OCI-LY7 (cell line): Measurements from ENCODE around the gene ASB18. TPM values are rescaled to one million over a fixed set of nuclear protein-coding genes. Genes with fewer than 3 reads are reported as not detected.

Experiments used
- BruUV-seq: library from RNA; stranded (reverse); fragments of 400-500 nt; replicated peaks from 2 replicates; lab custom pipeline; 2021; lab: Mats Ljungman, UMichigan
- CTCF ChIA-PET: fragments of 300-600 bp; sonication (Branson Sonifier 250); formaldehyde crosslinking; loops from one replicate; lab custom pipeline; 2022; ENCODE audit warnings: antibody characterized with exemption; ENCODE audit not compliant: unreplicated experiment; lab: Charles Lee
- POLR2A ChIA-PET: fragments of 300-600 bp; sonication (Branson Sonifier 250); formaldehyde crosslinking; loops from one replicate; lab custom pipeline; 2022; ENCODE audit warnings: antibody characterized with exemption; lab: Charles Lee
- DNase-seq: peaks from one replicate; pipeline ENCODE4 v3.0.0-alpha.2; 2015; ENCODE audit warnings: low spot score
- H2AFZ ChIP-seq: fragments of 200-600 bp; sonication (generic), shearing (Covaris generic); 2 replicates; pipeline ENCODE4 v1.6.1; 2014; ENCODE audit warnings: mild to moderate bottlenecking, antibody characterized with exemption, low read length, moderate library complexity
- H3K27ac ChIP-seq: fragments of 200-600 bp; sonication (generic); 2 replicates; pipeline ENCODE4 v1.5.1; 2014; ENCODE audit warnings: mixed run types, low read depth, mild to moderate bottlenecking, moderate library complexity, low read length, inconsistent platforms; ENCODE audit not compliant: poor library complexity, severe bottlenecking
- H3K36me3 ChIP-seq: fragments of 200-600 bp; sonication (generic); 2 replicates; pipeline ENCODE4 v1.6.1; 2014; ENCODE audit warnings: mild to moderate bottlenecking, antibody characterized with exemption, low read length, moderate library complexity, mixed read lengths; ENCODE audit not compliant: insufficient read depth
- H3K4me1 ChIP-seq: fragments of 200-600 bp; sonication (generic); 2 replicates; pipeline ENCODE4 v1.5.1; 2014; ENCODE audit warnings: mild to moderate bottlenecking, low read length; ENCODE audit not compliant: insufficient read depth, poor library complexity, severe bottlenecking
- H3K4me2 ChIP-seq: fragments of 200-600 bp; sonication (generic); 2 replicates; pipeline ENCODE4 v1.6.1; 2014; ENCODE audit warnings: mild to moderate bottlenecking, low read length
- H3K4me3 ChIP-seq: fragments of 200-600 bp; sonication (generic); 2 replicates; pipeline ENCODE4 v1.5.1; 2014; ENCODE audit warnings: mild to moderate bottlenecking, low read depth, low read length; ENCODE audit not compliant: poor library complexity, severe bottlenecking
- H3K79me2 ChIP-seq: fragments of 200-600 bp; sonication (generic); 2 replicates; pipeline ENCODE4 v1.6.1; 2016; ENCODE audit warnings: low read depth, mild to moderate bottlenecking, low read length, moderate library complexity, mixed read lengths; ENCODE audit not compliant: insufficient read depth
- H3K9me2 ChIP-seq: fragments of 200-600 bp; sonication (generic); 2 replicates; pipeline ENCODE4 v1.6.1; 2016; ENCODE audit warnings: mild to moderate bottlenecking, low read length, mixed read lengths; ENCODE audit not compliant: insufficient read depth
- H3K9me3 ChIP-seq: fragments of 200-600 bp; sonication (generic); 2 replicates; pipeline ENCODE4 v1.6.1; 2014; ENCODE audit warnings: mild to moderate bottlenecking, mixed run types, low read length, mixed read lengths
- H4K20me1 ChIP-seq: fragments of 200-600 bp; sonication (generic); 2 replicates; pipeline ENCODE4 v1.6.1; 2014; ENCODE audit warnings: mild to moderate bottlenecking, antibody characterized with exemption, low read length, moderate library complexity, mixed read lengths; ENCODE audit not compliant: insufficient read depth
- CTCF ChIP-seq: fragments of 200-600 bp; sonication (generic); conservative IDR thresholded peaks from 2 replicates; pipeline ENCODE4 v1.5.1; 2014; ENCODE audit warnings: mild to moderate bottlenecking, antibody characterized with exemption, low read length, moderate library complexity, mixed read lengths
- EZH2phosphoT487 ChIP-seq: fragments of 200-600 bp; sonication (generic); IDR thresholded peaks from 2 replicates; pipeline ENCODE4 v1.6.1; 2018; ENCODE audit warnings: low read depth, borderline replicate concordance, mild to moderate bottlenecking, mixed run types, antibody characterized with exemption, low read length, moderate library complexity, mixed read lengths
- intact Hi-C: fragments of 100-400 bp; cut with micrococcal nuclease; formaldehyde crosslinking; loops from one replicate; pipeline ENCODE4 v1.10.0; 2022; ENCODE audit not compliant: unreplicated experiment
- total RNA-seq, 2 experiments: library from RNA; depleted of rRNA in 1 of 2; stranded (reverse); fragments of >200 nt in 1 of 2; shearing (Covaris generic) in 1 of 2; gene quantifications; 2 replicates each; pipeline ENCODE4 v1.2.3, GENCODE V29; 2014 to 2022

Gene ASB18
- total RNA-seq, 2 experiments from 2014 or later = not detected

GRCh38 chr2:236208019-236208926, 55.9 kb downstream of the ASB18 start:
- POLR2A ChIA-PET = no interaction called here

DNA sequence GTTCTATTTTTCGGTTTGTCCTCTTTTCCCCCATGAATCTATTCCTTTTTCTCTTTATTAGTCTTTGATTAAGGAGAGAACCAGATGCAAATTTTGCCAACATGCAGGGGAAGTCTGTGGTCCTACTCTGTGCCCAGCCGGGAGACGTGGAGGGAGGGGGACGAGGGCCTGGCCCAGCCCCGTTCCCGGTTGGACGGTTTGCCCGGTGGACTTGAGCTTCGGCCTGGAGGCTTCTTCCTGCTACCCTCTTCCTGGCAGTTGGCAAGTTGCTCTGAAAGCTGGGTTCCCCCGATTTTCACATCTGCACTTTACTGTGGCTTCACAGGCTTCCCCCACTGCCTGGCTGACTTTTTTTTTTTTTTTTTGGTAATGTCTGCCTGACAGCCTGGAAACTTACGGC, 56.7 kb downstream of the ASB18 start:
- BruUV-seq = no TSS peak
- no peaks in the 10 kb centered on the region for H3K79me2 ChIP-seq
- no peaks in the 10 kb centered on the region for H4K20me1 ChIP-seq
- no peak overlapping the region for H3K4me2 ChIP-seq
- TF ChIP-seq CTCF (no peak), EZH2phosphoT487 (no peak)
- H3K27ac ChIP-seq = no peak overlapping the region
- H3K4me3 ChIP-seq = no peak overlapping the region
- no peaks in the 10 kb centered on the region for H3K9me2 ChIP-seq
- DNase-seq = no peak
- H2AFZ ChIP-seq = no peak overlapping the region
- H3K36me3 ChIP-seq = no peaks in the 10 kb centered on the region
- intact Hi-C loops = no loop called here
- H3K9me3 ChIP-seq = no peaks in the 10 kb centered on the region
- POLR2A ChIA-PET = no interaction called here
- CTCF ChIA-PET = no interaction called here
- H3K4me1 ChIP-seq = no peaks in the 10 kb centered on the region

More at GRCh38 chr2:236208019-236208926, 55.9 kb downstream of the ASB18 start:
- TF ChIP-seq CTCF (no peak), EZH2phosphoT487 (no peak)
- H3K9me2 ChIP-seq = no peaks in the 10 kb centered on the region
- no peaks in the 10 kb centered on the region for H3K79me2 ChIP-seq
- H3K4me2 ChIP-seq = no peak overlapping the region
- no peaks in the 10 kb centered on the region for H4K20me1 ChIP-seq
- intact Hi-C loops = no loop called here
- H3K9me3 ChIP-seq = no peaks in the 10 kb centered on the region
- H3K4me1 ChIP-seq = no peaks in the 10 kb centered on the region
- H2AFZ ChIP-seq = no peak overlapping the region
- no peak overlapping the region for H3K4me3 ChIP-seq
- no peak overlapping the region for H3K27ac ChIP-seq
- BruUV-seq = no TSS peak
- no peak for DNase-seq
- no peaks in the 10 kb centered on the region for H3K36me3 ChIP-seq
- CTCF ChIA-PET = no interaction called here
